Measurements from ENCODE around the gene CAPN14. TPM values are rescaled to one million over a fixed set of nuclear protein-coding genes. Genes with fewer than 3 reads are reported as not detected.

Gene CAPN14
- total RNA-seq, 1 experiment from 2014 or later = 0.17 TPM

- DNase-seq = no peak
- H3K4me3 ChIP-seq (ENCODE audit: insufficient read depth, low read depth, low read length) = no peak overlapping the region
Measured at GRCh38 chr2:31251018-31251417, 33.7 kb upstream of the CAPN14 start.

GRCh38 chr2:31249009-31249690, 31.8 kb upstream of the CAPN14 start:
- H3K27me3 ChIP-seq (ENCODE audit: control insufficient read depth, insufficient read depth, low read length) = no peaks in the 10 kb centered on the region
- no peak for DNase-seq
- no peak overlapping the region for H3K4me3 ChIP-seq (ENCODE audit: insufficient read depth, low read depth, low read length)
- H3K36me3 ChIP-seq (replicated peaks; ENCODE audit: control insufficient read depth, insufficient read depth, low read length) = peaks cover 5% of the 10 kb centered on the region

More at GRCh38 chr2:31251018-31251417, 33.7 kb upstream of the CAPN14 start:
- no peaks in the 10 kb centered on the region for H3K27me3 ChIP-seq (ENCODE audit: control insufficient read depth, insufficient read depth, low read length)
- peaks cover 3% of the 10 kb centered on the region for H3K36me3 ChIP-seq (replicated peaks; ENCODE audit: control insufficient read depth, insufficient read depth, low read length)

- no peak overlapping the region for H3K4me3 ChIP-seq (ENCODE audit: insufficient read depth, low read depth, low read length)
- DNase-seq = no peak
- H3K27me3 ChIP-seq (ENCODE audit: control insufficient read depth, insufficient read depth, low read length) = no peaks in the 10 kb centered on the region
- peaks cover 5% of the 10 kb centered on the region for H3K36me3 ChIP-seq (replicated peaks; ENCODE audit: control insufficient read depth, insufficient read depth, low read length)
Measured at GRCh38 chr2:31248139-31248538, 30.8 kb upstream of the CAPN14 start.

GRCh38 chr2:31247711-31248110, 30.4 kb upstream of the CAPN14 start:
- DNase-seq = no peak
- peaks cover 5% of the 10 kb centered on the region for H3K36me3 ChIP-seq (replicated peaks; ENCODE audit: control insufficient read depth, insufficient read depth, low read length)
- H3K4me3 ChIP-seq (ENCODE audit: insufficient read depth, low read depth, low read length) = no peak overlapping the region
- no peaks in the 10 kb centered on the region for H3K27me3 ChIP-seq (ENCODE audit: control insufficient read depth, insufficient read depth, low read length)

GRCh38 chr2:31246184-31246852, 29.0 kb upstream of the CAPN14 start:
- H3K4me3 ChIP-seq (ENCODE audit: insufficient read depth, low read depth, low read length) = no peak overlapping the region
- no peaks in the 10 kb centered on the region for H3K27me3 ChIP-seq (ENCODE audit: control insufficient read depth, insufficient read depth, low read length)
- DNase-seq = peak; percentile 13
- H3K36me3 ChIP-seq (replicated peaks; ENCODE audit: control insufficient read depth, insufficient read depth, low read length) = peaks cover 5% of the 10 kb centered on the region

GRCh38 chr2:31244101-31244500, 26.8 kb upstream of the CAPN14 start:
- peak; percentile 21 for DNase-seq
- H3K36me3 ChIP-seq (replicated peaks; ENCODE audit: control insufficient read depth, insufficient read depth, low read length) = peaks cover 3% of the 10 kb centered on the region

GRCh38 chr2:31243053-31243452, 25.7 kb upstream of the CAPN14 start:
- no peak for DNase-seq
- H3K27me3 ChIP-seq (ENCODE audit: control insufficient read depth, insufficient read depth, low read length) = no peaks in the 10 kb centered on the region
- no peak overlapping the region for H3K4me3 ChIP-seq (ENCODE audit: insufficient read depth, low read depth, low read length)
- H3K36me3 ChIP-seq (replicated peaks; ENCODE audit: control insufficient read depth, insufficient read depth, low read length) = peaks cover 2% of the 10 kb centered on the region; the same call in 1 of the 2 replicates

More at GRCh38 chr2:31244101-31244500, 26.8 kb upstream of the CAPN14 start:
- Histone ChIP-seq H3K27me3 (ENCODE audit: control insufficient read depth, insufficient read depth, low read length) (no peaks in the 10 kb centered on the region), H3K4me3 (ENCODE audit: insufficient read depth, low read depth, low read length) (no peak overlapping the region)

- DNase-seq = no peak
- H3K27me3 ChIP-seq (ENCODE audit: control insufficient read depth, insufficient read depth, low read length) = no peaks in the 10 kb centered on the region
- peaks cover 2% of the 10 kb centered on the region; the same call in 1 of the 2 replicates for H3K36me3 ChIP-seq (replicated peaks; ENCODE audit: control insufficient read depth, insufficient read depth, low read length)
- H3K4me3 ChIP-seq (ENCODE audit: insufficient read depth, low read depth, low read length) = no peak overlapping the region
Measured at GRCh38 chr2:31241625-31242270, 24.4 kb upstream of the CAPN14 start.

GRCh38 chr2:31240381-31241365, 23.4 kb upstream of the CAPN14 start:
- peaks cover 2% of the 10 kb centered on the region; the same call in 1 of the 2 replicates for H3K36me3 ChIP-seq (replicated peaks; ENCODE audit: control insufficient read depth, insufficient read depth, low read length)
- H3K27me3 ChIP-seq (ENCODE audit: control insufficient read depth, insufficient read depth, low read length) = no peaks in the 10 kb centered on the region
- no peak overlapping the region for H3K4me3 ChIP-seq (ENCODE audit: insufficient read depth, low read depth, low read length)
- DNase-seq = no peak

- Histone ChIP-seq H3K4me3 (ENCODE audit: insufficient read depth, low read depth, low read length) (no peak overlapping the region), H3K36me3 (replicated peaks; ENCODE audit: control insufficient read depth, insufficient read depth, low read length) (peaks cover 2% of the 10 kb centered on the region; the same call in 1 of the 2 replicates), H3K27me3 (ENCODE audit: control insufficient read depth, insufficient read depth, low read length) (peaks cover 6% of the 10 kb centered on the region)
- DNase-seq = no peak
Measured at GRCh38 chr2:31239593-31240177, 22.4 kb upstream of the CAPN14 start.

- Histone ChIP-seq H3K4me3 (ENCODE audit: insufficient read depth, low read depth, low read length) (no peak overlapping the region), H3K36me3 (replicated peaks; ENCODE audit: control insufficient read depth, insufficient read depth, low read length) (no peaks in the 10 kb centered on the region), H3K27me3 (ENCODE audit: control insufficient read depth, insufficient read depth, low read length) (peaks cover 9% of the 10 kb centered on the region)
- no peak for DNase-seq
Measured at GRCh38 chr2:31238906-31239592, 21.7 kb upstream of the CAPN14 start.

GRCh38 chr2:31238126-31238905, 21.0 kb upstream of the CAPN14 start:
- Histone ChIP-seq H3K4me3 (ENCODE audit: insufficient read depth, low read depth, low read length) (no peak overlapping the region), H3K36me3 (replicated peaks; ENCODE audit: control insufficient read depth, insufficient read depth, low read length) (no peaks in the 10 kb centered on the region), H3K27me3 (ENCODE audit: control insufficient read depth, insufficient read depth, low read length) (peaks cover 9% of the 10 kb centered on the region)
- DNase-seq = no peak

Data from H7 (cell line).